Activated B cell treated with CpG ODN at 0.5 μM for 24 hours (primary cell): ENCODE data around the gene PACRG. TPM values are rescaled to one million over a fixed set of nuclear protein-coding genes. Genes with fewer than 3 reads are reported as not detected.
A peak's percentile ranks its signal among the peaks of the same experiment; 100 is the strongest.

ENCODE experiments used
- ATAC-seq: fragments of 200-7000 bp; cut with Tn5 transposase; one replicate; pipeline ENCODE4 v1.10.0; 2021; ENCODE audit warnings: low read depth, mild to moderate bottlenecking, moderate library complexity
- CTCF ChIA-PET: fragments of 350-600 bp; sonication (Branson Sonifier 250); formaldehyde crosslinking; loops from one replicate; lab custom pipeline; 2021; ENCODE audit warnings: antibody characterized with exemption; lab: Charles Lee
- POLR2A ChIA-PET: fragments of 350-600 bp; sonication (Branson Sonifier 250); formaldehyde crosslinking; loops from one replicate; lab custom pipeline; 2021; ENCODE audit warnings: antibody characterized with exemption; lab: Charles Lee
- DNase-seq: peaks from one replicate; pipeline ENCODE4 v3.0.0; 2022
- H3K27ac Mint-ChIP-seq: one replicate; pipeline ENCODE4 v1.8.0; 2020; ENCODE audit warnings: mixed read lengths
- H3K27me3 Mint-ChIP-seq: one replicate; pipeline ENCODE4 v1.8.0; 2021; ENCODE audit warnings: mixed read lengths
- H3K36me3 Mint-ChIP-seq: one replicate; pipeline ENCODE4 v1.8.0; 2021; ENCODE audit warnings: low read depth, mixed read lengths
- H3K4me1 Mint-ChIP-seq: one replicate; pipeline ENCODE4 v1.8.0; 2021; ENCODE audit warnings: mixed read lengths
- H3K4me3 Mint-ChIP-seq: one replicate; pipeline ENCODE4 v1.8.0; 2020; ENCODE audit warnings: mild to moderate bottlenecking, mixed read lengths
- H3K9me3 Mint-ChIP-seq: one replicate; pipeline ENCODE4 v1.8.0; 2020; ENCODE audit warnings: mixed read lengths
- intact Hi-C: fragments of 100-400 bp; cut with micrococcal nuclease; formaldehyde crosslinking; loops from one replicate; pipeline ENCODE4 v1.15.1; 2024
- total RNA-seq: library from RNA; stranded (reverse); gene quantifications from 2 replicates; pipeline ENCODE4 v1.2.3, GENCODE V29; 2022
- TF ChIP-seq, protein P1 (sequence below): fragments of 200-600 bp; IDR thresholded peaks from one replicate; pipeline ENCODE4 v1.8.0; 2022; ENCODE audit warnings: antibody characterized with exemption, mild to moderate bottlenecking

Gene PACRG
- total RNA-seq, 1 donor from 2014 or later: not detected

DNA sequence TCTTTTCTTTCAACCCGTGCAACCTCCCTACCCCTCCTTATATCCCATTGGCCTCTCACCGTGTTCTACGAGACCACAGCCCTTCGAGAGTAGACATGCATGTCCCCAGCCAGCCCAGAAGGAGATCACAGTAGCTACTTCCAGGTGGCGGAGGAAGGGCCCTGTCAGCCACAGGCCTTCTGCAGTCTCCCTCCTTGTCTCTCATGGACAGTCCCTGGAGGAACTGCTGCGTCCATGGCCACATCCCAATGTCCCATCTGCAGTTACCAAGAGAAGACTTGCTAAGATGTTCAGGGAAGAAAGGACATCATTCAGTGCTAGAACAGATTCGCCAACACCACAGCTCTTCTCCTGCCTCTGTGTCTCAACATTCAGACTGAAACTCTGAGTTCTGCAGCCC, 625.2 kb downstream of the PACRG start:
- ATAC-seq (no peak), DNase-seq (no peak)
- intact Hi-C loops: no loop called here
- H3K36me3 Mint-ChIP-seq: no peaks in the 10 kb centered on the region
- ChIA-PET CTCF (no interaction called here), POLR2A (no interaction called here)
- H3K4me3 Mint-ChIP-seq: no peak overlapping the region
- H3K27ac Mint-ChIP-seq: no peak overlapping the region
- no peaks in the 10 kb centered on the region for H3K27me3 Mint-ChIP-seq
- TF ChIP-seq, protein P1, sequence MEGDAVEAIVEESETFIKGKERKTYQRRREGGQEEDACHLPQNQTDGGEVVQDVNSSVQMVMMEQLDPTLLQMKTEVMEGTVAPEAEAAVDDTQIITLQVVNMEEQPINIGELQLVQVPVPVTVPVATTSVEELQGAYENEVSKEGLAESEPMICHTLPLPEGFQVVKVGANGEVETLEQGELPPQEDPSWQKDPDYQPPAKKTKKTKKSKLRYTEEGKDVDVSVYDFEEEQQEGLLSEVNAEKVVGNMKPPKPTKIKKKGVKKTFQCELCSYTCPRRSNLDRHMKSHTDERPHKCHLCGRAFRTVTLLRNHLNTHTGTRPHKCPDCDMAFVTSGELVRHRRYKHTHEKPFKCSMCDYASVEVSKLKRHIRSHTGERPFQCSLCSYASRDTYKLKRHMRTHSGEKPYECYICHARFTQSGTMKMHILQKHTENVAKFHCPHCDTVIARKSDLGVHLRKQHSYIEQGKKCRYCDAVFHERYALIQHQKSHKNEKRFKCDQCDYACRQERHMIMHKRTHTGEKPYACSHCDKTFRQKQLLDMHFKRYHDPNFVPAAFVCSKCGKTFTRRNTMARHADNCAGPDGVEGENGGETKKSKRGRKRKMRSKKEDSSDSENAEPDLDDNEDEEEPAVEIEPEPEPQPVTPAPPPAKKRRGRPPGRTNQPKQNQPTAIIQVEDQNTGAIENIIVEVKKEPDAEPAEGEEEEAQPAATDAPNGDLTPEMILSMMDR: no peak
- H3K4me1 Mint-ChIP-seq: peaks cover 16% of the 10 kb centered on the region
- H3K9me3 Mint-ChIP-seq: no peaks in the 10 kb centered on the region

DNA sequence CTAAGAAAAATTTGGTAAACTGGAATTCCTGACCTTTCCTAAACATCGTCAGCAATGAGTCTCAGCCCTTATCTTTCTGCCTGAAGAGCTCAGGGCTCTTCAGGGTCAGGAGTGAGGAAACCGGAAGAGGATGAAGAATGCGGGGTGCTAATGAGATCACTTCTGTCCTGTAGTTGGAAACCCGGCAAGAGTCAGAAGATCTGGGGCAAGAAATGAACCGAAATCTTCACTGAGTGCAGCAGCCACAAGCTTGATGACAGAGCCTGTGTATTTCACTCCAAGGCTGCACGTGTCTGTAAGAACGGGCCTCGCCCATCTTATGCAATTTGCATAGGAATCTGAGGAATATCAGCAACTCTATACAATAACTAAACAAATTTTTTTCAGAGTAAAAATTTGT, 626.3 kb downstream of the PACRG start:
- no peaks in the 10 kb centered on the region for H3K9me3 Mint-ChIP-seq
- DNase-seq (no peak), ATAC-seq (no peak)
- intact Hi-C loops: no loop called here
- H3K36me3 Mint-ChIP-seq: no peaks in the 10 kb centered on the region
- POLR2A ChIA-PET: no interaction called here
- H3K27ac Mint-ChIP-seq: no peak overlapping the region
- TF ChIP-seq, protein P1: no peak
- H3K4me1 Mint-ChIP-seq: peaks cover 16% of the 10 kb centered on the region
- peaks cover under 1% of the 10 kb centered on the region for H3K27me3 Mint-ChIP-seq
- CTCF ChIA-PET: no interaction called here
- H3K4me3 Mint-ChIP-seq: no peak overlapping the region

DNA sequence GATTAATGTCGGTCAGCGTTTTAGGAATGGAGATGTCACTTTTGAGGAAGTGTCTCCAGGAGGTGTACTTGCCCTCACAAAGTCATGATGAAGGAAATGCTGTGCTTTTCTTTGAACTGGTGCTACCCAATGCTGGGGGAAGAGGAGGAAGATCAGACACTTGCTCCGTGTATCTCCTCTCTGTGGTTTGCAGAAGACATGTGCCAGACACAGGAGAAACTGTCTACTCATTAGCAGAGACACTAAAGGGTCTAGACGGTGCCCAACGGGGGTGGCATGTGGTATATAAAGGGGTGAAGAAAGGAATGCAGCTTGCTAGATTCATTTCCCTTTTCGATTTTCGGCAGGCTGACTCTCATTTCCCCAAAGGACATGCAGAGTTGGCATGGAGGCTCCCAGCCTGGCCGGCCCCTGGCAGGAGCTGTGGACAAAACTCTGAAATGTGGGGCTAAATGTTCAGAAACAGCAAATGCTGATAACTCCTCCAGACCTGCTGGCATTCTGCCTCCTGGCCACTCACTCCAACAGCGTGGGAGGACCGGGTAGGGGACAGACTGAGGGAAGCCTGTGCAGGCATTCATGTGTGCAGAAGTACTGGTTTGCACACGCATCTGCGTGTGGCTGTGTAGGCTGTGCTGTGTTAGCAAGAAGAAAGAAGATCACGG, 627.1 kb downstream of the PACRG start:
- H3K36me3 Mint-ChIP-seq: no peaks in the 10 kb centered on the region
- H3K27me3 Mint-ChIP-seq: peaks cover 2% of the 10 kb centered on the region
- H3K9me3 Mint-ChIP-seq: no peaks in the 10 kb centered on the region
- DNase-seq: peak; percentile 16
- TF ChIP-seq, protein P1: no peak
- ChIA-PET CTCF (no interaction called here), POLR2A (no interaction called here)
- peaks cover 16% of the 10 kb centered on the region for H3K4me1 Mint-ChIP-seq
- peak; percentile 75 for ATAC-seq
- H3K4me3 Mint-ChIP-seq: peak overlapping the region; percentile 67
- H3K27ac Mint-ChIP-seq: peak overlapping the region; percentile 43
- intact Hi-C loops: no loop called here

DNA sequence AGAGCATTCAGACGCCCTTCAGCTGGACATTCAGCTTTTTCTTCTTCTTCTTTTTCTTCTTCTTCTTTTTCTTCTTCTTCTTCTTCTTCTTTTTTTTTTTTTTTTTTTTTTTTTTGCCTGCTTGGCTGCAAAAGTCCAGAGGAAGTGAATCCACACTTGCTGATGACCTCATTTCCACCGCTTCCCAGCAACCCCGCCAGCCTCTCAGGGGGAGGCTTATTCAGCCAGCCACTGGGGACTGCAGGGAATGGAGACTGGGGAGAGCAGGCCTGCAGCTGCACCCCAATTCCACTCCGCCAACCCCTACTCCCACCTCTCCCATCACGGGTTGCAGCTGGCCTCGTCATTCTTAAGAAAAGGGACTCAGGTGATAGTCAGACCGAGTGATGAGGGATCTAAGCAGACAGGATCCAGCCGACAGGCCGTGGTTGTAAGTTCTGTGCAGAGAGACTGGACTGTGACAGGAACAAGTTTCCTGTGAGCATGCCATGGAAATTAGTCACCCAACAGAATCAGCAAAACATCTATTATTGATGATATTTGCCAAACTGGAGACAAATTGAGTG, 627.7 kb downstream of the PACRG start:
- DNase-seq (no peak), ATAC-seq (peak; percentile 33)
- no peaks in the 10 kb centered on the region for H3K36me3 Mint-ChIP-seq
- H3K9me3 Mint-ChIP-seq: no peaks in the 10 kb centered on the region
- H3K4me1 Mint-ChIP-seq: peaks cover 16% of the 10 kb centered on the region
- CTCF ChIA-PET: no interaction called here
- intact Hi-C loops: no loop called here
- peak overlapping the region; percentile 67 for H3K4me3 Mint-ChIP-seq
- TF ChIP-seq, protein P1: no peak
- H3K27ac Mint-ChIP-seq: no peak overlapping the region
- H3K27me3 Mint-ChIP-seq: peaks cover 2% of the 10 kb centered on the region
- POLR2A ChIA-PET: no interaction called here

DNA sequence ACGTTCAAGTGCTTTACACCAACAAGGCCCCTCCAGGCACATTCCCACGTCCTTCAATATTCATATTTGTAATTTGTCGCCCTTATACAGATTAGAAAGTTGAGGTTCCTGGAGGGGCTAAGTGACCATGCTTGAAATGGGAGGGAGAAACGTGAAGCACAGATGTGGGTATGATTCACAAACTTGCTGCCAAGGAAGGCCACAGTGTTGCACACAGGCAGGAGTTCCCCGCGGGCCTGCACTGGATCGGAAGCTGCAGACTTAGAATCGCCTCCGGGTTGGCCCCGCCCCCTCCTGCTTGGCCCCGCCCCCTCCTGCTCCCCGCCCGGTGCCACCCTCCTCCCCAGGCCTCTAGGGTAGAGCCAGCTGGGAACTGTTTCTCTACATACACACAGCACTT, 628.5 kb downstream of the PACRG start:
- no peak overlapping the region for H3K4me3 Mint-ChIP-seq
- intact Hi-C loops: no loop called here
- TF ChIP-seq, protein P1: no peak
- no peak overlapping the region for H3K27ac Mint-ChIP-seq
- peaks cover 16% of the 10 kb centered on the region for H3K4me1 Mint-ChIP-seq
- CTCF ChIA-PET: no interaction called here
- no peak for DNase-seq
- no peaks in the 10 kb centered on the region for H3K9me3 Mint-ChIP-seq
- POLR2A ChIA-PET: no interaction called here
- no peaks in the 10 kb centered on the region for H3K36me3 Mint-ChIP-seq
- ATAC-seq: no peak
- H3K27me3 Mint-ChIP-seq: peaks cover 2% of the 10 kb centered on the region
